Upper lobe of right lung (tissue), 1 donor: ENCODE results near the gene SEC61B. TPM values are rescaled to one million over a fixed set of nuclear protein-coding genes. Genes with fewer than 3 reads are reported as not detected.

Source experiments
- total RNA-seq: library from RNA; stranded (reverse); fragmentation: NEBNext Ultra II Directional; extraction: Animal tissue kit (Norgen Biotek cat#: 25700); gene quantifications from one replicate; pipeline ENCODE4 v1.2.1, GENCODE V29; 2021
- donor health status: DM: no; HTN: yes; CAD: no; lungs with severe emphysema.

Gene SEC61B
- total RNA-seq, 1 donor from 2014 or later = 116 TPM

Other genes starting within 250 kb of the SEC61B start
- gene TGFBR1, start 117.2 kb upstream of the SEC61B start, total RNA-seq = 72.0 TPM
- gene ALG2, start 340 bp upstream of the SEC61B start, total RNA-seq = 39.2 TPM